ENCODE results near the gene CXCL11. TPM values are rescaled to one million over a fixed set of nuclear protein-coding genes. Genes with fewer than 3 reads are reported as not detected.

The CXCL11 gene
- polyA plus RNA-seq, 1 experiment: not detected

DNA sequence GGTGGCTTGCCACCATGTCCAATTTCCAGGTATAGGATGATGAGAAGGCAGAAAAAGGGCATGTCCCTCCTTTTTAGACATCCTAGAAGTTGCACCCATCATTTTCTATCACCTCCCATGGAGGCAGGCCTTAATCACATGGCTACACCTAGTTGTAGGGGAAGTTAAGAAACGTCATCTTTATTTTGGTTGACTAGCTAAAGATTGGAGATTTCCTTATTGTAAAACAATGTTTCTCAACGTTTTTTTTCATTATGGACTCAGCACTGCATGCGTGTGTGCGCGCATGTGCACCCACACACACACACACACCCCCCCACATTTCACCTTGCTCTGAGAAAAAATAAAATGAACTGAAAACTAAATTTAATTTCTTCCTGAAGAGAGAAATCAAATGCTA is 26.6 kb downstream of the CXCL11 start:
- DNase-seq (ENCODE audit: low read depth): no peak
- POLR2A ChIA-PET: interaction anchor here (0.6 kb wide), 1 partner anchor 297 kb away, joined by 4 read pairs; no protein-coding TSS in a partner anchor
- H3K4me3 ChIP-seq (ENCODE audit: low read depth, low read length): no peak overlapping the region
- CTCF ChIA-PET: interaction anchor here (0.9 to 1.4 kb wide), 2 partner anchors 9 to 13 kb away, joined by 4 read pairs; no protein-coding TSS in a partner anchor
- H3K36me3 ChIP-seq (ENCODE audit: control insufficient read depth, insufficient read depth, low read length): no peaks in the 10 kb centered on the region
- no peak for TF ChIP-seq CTCF (IDR thresholded peaks at IDR 0.05; ENCODE audit: insufficient read depth, low read depth, low read length)
- H3K27me3 ChIP-seq (ENCODE audit: control insufficient read depth, insufficient read depth, low read length): no peaks in the 10 kb centered on the region; the same call in 1 of the 2 replicates

GRCh38 chr4:76007089-76007862 is 28.6 kb downstream of the CXCL11 start, which contains the start of gene CXCL9:
TSS of gene CXCL9 (minus strand) at chr4:76007509. CDS start at chr4:76007449, 60 bp downstream.
- Histone ChIP-seq H3K27me3 (ENCODE audit: control insufficient read depth, insufficient read depth, low read length) (peaks cover 3% of the 10 kb centered on the region; the same call in 1 of the 2 replicates), H3K36me3 (ENCODE audit: control insufficient read depth, insufficient read depth, low read length) (no peaks in the 10 kb centered on the region), H3K4me3 (ENCODE audit: low read depth, low read length) (no peak within 1 kb of the TSS)
- TF ChIP-seq CTCF (IDR thresholded peaks at IDR 0.05; ENCODE audit: insufficient read depth, low read depth, low read length): no peak
- CTCF ChIA-PET: interaction anchor here (1.4 kb wide), 1 partner anchor 11 kb away, joined by 6 read pairs; no protein-coding TSS in a partner anchor
- POLR2A ChIA-PET: no interaction called here
- no peak for DNase-seq (ENCODE audit: low read depth)

DNA sequence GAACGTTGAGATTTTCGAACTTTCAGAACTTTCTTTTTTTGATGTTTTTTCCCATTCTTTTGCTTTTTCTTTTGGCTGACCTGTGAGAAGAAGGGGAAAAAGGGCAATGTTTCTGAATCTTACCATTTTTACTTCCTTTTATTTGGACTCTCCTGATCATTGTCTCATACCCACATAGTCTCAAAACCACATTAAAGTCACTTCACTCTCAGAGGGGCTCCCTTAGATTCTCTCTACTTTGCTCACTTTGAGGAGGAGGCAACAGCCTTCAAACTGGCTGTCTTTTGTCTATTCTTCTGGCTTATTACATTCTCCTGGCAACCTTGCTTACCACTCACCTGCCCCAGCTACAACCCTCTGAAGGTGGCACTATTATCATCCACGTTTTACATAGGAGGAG is 32.2 kb downstream of the CXCL11 start:
- ChIA-PET POLR2A (no interaction called here), CTCF (interaction anchor here (1.5 kb wide), 1 partner anchor 64 kb away, joined by 5 read pairs; no protein-coding TSS in a partner anchor)
- Histone ChIP-seq H3K4me3 (ENCODE audit: low read depth, low read length) (no peak overlapping the region), H3K27me3 (ENCODE audit: control insufficient read depth, insufficient read depth, low read length) (peaks cover 3% of the 10 kb centered on the region; the same call in 1 of the 2 replicates), H3K36me3 (ENCODE audit: control insufficient read depth, insufficient read depth, low read length) (no peaks in the 10 kb centered on the region)
- no peak for TF ChIP-seq CTCF (IDR thresholded peaks at IDR 0.05; ENCODE audit: insufficient read depth, low read depth, low read length)
- no peak for DNase-seq (ENCODE audit: low read depth)

GRCh38 chr4:76003035-76003434 is 32.8 kb downstream of the CXCL11 start:
- TF ChIP-seq CTCF (IDR thresholded peaks at IDR 0.05; ENCODE audit: insufficient read depth, low read depth, low read length): no peak
- Histone ChIP-seq H3K27me3 (ENCODE audit: control insufficient read depth, insufficient read depth, low read length) (peaks cover 3% of the 10 kb centered on the region; the same call in 1 of the 2 replicates), H3K36me3 (ENCODE audit: control insufficient read depth, insufficient read depth, low read length) (no peaks in the 10 kb centered on the region), H3K4me3 (ENCODE audit: low read depth, low read length) (no peak overlapping the region)
- POLR2A ChIA-PET: no interaction called here
- DNase-seq (ENCODE audit: low read depth): no peak
- CTCF ChIA-PET: interaction anchor here (1.2 kb wide), 2 partner anchors 34 to 64 kb away, joined by 3 read pairs; no protein-coding TSS in a partner anchor

DNA sequence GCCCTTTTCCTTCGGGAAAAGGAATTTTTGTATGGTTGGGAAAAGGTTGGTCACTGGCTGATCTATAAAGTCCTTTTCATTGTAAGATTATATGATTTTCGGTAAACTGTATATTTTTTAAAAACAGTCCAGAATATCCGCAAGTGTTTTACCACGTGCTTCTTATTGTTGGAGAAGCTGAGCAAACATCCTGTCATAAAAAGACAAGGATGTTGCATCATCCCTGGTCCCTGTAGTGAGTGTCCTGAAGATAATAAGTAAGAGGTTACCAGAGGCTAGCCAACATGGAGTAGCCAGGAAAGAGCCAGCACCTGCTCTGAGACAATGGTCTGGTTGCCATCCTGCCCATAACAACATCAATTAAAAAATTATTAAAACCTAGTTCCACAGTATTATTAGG is 33.7 kb downstream of the CXCL11 start:
- no peak for TF ChIP-seq CTCF (IDR thresholded peaks at IDR 0.05; ENCODE audit: insufficient read depth, low read depth, low read length)
- no peaks in the 10 kb centered on the region for H3K36me3 ChIP-seq (ENCODE audit: control insufficient read depth, insufficient read depth, low read length)
- CTCF ChIA-PET: interaction anchor here (1.2 kb wide), 2 partner anchors 35 to 65 kb away, joined by 3 read pairs; no protein-coding TSS in a partner anchor
- POLR2A ChIA-PET: no interaction called here
- peaks cover 3% of the 10 kb centered on the region; the same call in 1 of the 2 replicates for H3K27me3 ChIP-seq (ENCODE audit: control insufficient read depth, insufficient read depth, low read length)
- no peak for DNase-seq (ENCODE audit: low read depth)
- H3K4me3 ChIP-seq (ENCODE audit: low read depth, low read length): no peak overlapping the region
